H1 (cell line): ENCODE measurements around the gene BCL2L12. TPM values are rescaled to one million over a fixed set of nuclear protein-coding genes. Genes with fewer than 3 reads are reported as not detected.

ENCODE experiments used
- BCL11A ChIP-seq, 2 experiments: IDR thresholded peaks; one replicate each; pipeline ENCODE4 v1.6.1; 2011; ENCODE audit warnings: low read depth in 2 of 2, low read length in 2 of 2, mild to moderate bottlenecking in 2 of 2
- BRCA1 ChIP-seq: IDR thresholded peaks from 2 replicates; pipeline ENCODE4 v1.6.1; 2012; ENCODE audit warnings: low read depth, low read length, improper control_type of control experiment
- CREB1 ChIP-seq: IDR thresholded peaks from 2 replicates; pipeline ENCODE4 v1.6.1; 2012; ENCODE audit warnings: inconsistent platforms
- CTBP2 ChIP-seq: IDR thresholded peaks from 2 replicates; pipeline ENCODE4 v1.7.0; 2011; ENCODE audit warnings: borderline replicate concordance, mild to moderate bottlenecking, moderate library complexity, mixed read lengths, low read length; ENCODE audit not compliant: insufficient read depth, insufficient read length
- EP300 ChIP-seq, 2 experiments: IDR thresholded peaks; 1 replicate in 1 of 2; 2 replicates in 1 of 2; pipeline ENCODE4 v1.6.1; 2011 to 2012; ENCODE audit warnings: low read depth in 2 of 2, low read length in 2 of 2, mild to moderate bottlenecking in 2 of 2, borderline replicate concordance in 1 of 2, inconsistent platforms in 1 of 2, moderate library complexity in 1 of 2
- EZH2 ChIP-seq: fragments of 200-600 bp; sonication (generic); IDR thresholded peaks from 2 replicates; pipeline ENCODE4 v1.7.1; 2012; ENCODE audit warnings: low read depth, mild to moderate bottlenecking, moderate library complexity, low read length, inconsistent platforms; ENCODE audit not compliant: severe bottlenecking
- FOSL1 ChIP-seq: IDR thresholded peaks from 2 replicates; pipeline ENCODE4 v1.6.1; 2011; ENCODE audit warnings: mild to moderate bottlenecking, low read depth, low read length, moderate library complexity; ENCODE audit not compliant: insufficient read depth
- GABPA ChIP-seq: IDR thresholded peaks from 2 replicates; pipeline ENCODE4 v1.6.1; 2011; ENCODE audit warnings: mild to moderate bottlenecking, low read length, moderate library complexity, borderline replicate concordance; ENCODE audit not compliant: insufficient read depth
- HDAC6 ChIP-seq: IDR thresholded peaks from one replicate; pipeline ENCODE4 v1.7.1; 2012; ENCODE audit warnings: low read depth, mild to moderate bottlenecking, inconsistent platforms, low read length, moderate library complexity
- JUND ChIP-seq: IDR thresholded peaks from 2 replicates; pipeline ENCODE4 v1.6.1; 2011; ENCODE audit warnings: mild to moderate bottlenecking, improper control_type of control experiment, low read length
- KDM4A ChIP-seq: IDR thresholded peaks from one replicate; pipeline ENCODE4 v1.7.1; 2012; ENCODE audit warnings: low read depth, mild to moderate bottlenecking, moderate library complexity, low read length, inconsistent platforms; ENCODE audit not compliant: severe bottlenecking
- KDM5A ChIP-seq: fragments of 200-600 bp; IDR thresholded peaks from 2 replicates; pipeline ENCODE4 v1.7.1; 2012; ENCODE audit warnings: mild to moderate bottlenecking, low read length, inconsistent platforms, mixed read lengths
- MAFK ChIP-seq: IDR thresholded peaks from 2 replicates; pipeline ENCODE4 v1.6.1; 2012; ENCODE audit warnings: low read depth, mild to moderate bottlenecking, improper control_type of control experiment, low read length
- POLR2A ChIP-seq, 2 experiments: IDR thresholded peaks; 1 replicate in 1 of 2; 2 replicates in 1 of 2; pipeline ENCODE4 v1.6.1; 2011; ENCODE audit warnings: low read depth in 2 of 2, low read length in 2 of 2, mild to moderate bottlenecking in 2 of 2; ENCODE audit errors: control extremely low read depth in 1 of 2
- POU5F1 ChIP-seq: IDR thresholded peaks from 2 replicates; pipeline ENCODE4 v1.6.1; 2011; ENCODE audit warnings: low read depth, mild to moderate bottlenecking, low read length, moderate library complexity
- RNF2 ChIP-seq: fragments of 200-900, 300-1000 bp; sonication (generic); IDR thresholded peaks from 2 replicates; pipeline ENCODE4 v1.7.1; 2016; ENCODE audit warnings: borderline replicate concordance, low read depth, mild to moderate bottlenecking, antibody characterized with exemption, low read length; ENCODE audit not compliant: poor library complexity, severe bottlenecking; ENCODE audit errors: missing control alignments
- SIN3A ChIP-seq, 2 experiments: IDR thresholded peaks in 1 of 2; conservative IDR thresholded peaks in 1 of 2; 2 replicates each; pipeline ENCODE4 v1.6.1; 2011 to 2012; ENCODE audit warnings: low read length in 2 of 2, improper control_type of control experiment in 1 of 2, low read depth in 1 of 2, mild to moderate bottlenecking in 1 of 2
- SIX5 ChIP-seq: IDR thresholded peaks from 2 replicates; pipeline ENCODE4 v1.6.1; 2011; ENCODE audit warnings: mild to moderate bottlenecking, low read depth, low read length
- TAF1 ChIP-seq: IDR thresholded peaks from 2 replicates; pipeline ENCODE4 v1.6.1; 2011; ENCODE audit warnings: mild to moderate bottlenecking, low read depth, low read length
- TBP ChIP-seq: IDR thresholded peaks from 2 replicates; pipeline ENCODE4 v1.6.1; 2011; ENCODE audit warnings: low read depth, low read length, improper control_type of control experiment
- TCF12 ChIP-seq: IDR thresholded peaks from 2 replicates; pipeline ENCODE4 v1.6.1; 2011; ENCODE audit warnings: low read depth, mild to moderate bottlenecking, low read length
- USF2 ChIP-seq: IDR thresholded peaks from 2 replicates; pipeline ENCODE4 v1.6.1; 2011; ENCODE audit warnings: low read length, improper control_type of control experiment
- YY1 ChIP-seq: IDR thresholded peaks from 2 replicates; pipeline ENCODE4 v1.6.1; 2011; ENCODE audit warnings: low read depth, mild to moderate bottlenecking, low read length
- polyA plus RNA-seq, 7 experiments: library from polyadenylated mRNA; depleted of rRNA in 3 of 7; stranded (reverse) in 5 of 7; unstranded in 2 of 7; fragments of >200 nt in 5 of 7; fragments of 200-250 nt in 2 of 7; gene quantifications; 1 replicate in 5 of 7; 2 replicates in 1 of 7; 4 replicates in 1 of 7; pipeline versions ENCODE4 v1.2.1 to v1.2.3, GENCODE V29; 2011 to 2013; ENCODE audit warnings: missing spikeins in 2 of 7, mixed read lengths in 2 of 7
- total RNA-seq: library from RNA; stranded (reverse); fragmentation: NEBNext Ultra II Directional; extraction: Animal tissue kit (Norgen Biotek cat#: 25700); gene quantifications from 2 replicates; pipeline ENCODE4 v1.2.1, GENCODE V29; 2021

BCL2L12 gene
- total and polyA plus RNA-seq, 2 of the 8 experiments (the other 6 are each of a cell fraction or from before 2014, with no cell fraction given) = 126 to 209 TPM

GRCh38 chr19:49640113-49640898 is 25.4 kb upstream of the BCL2L12 start, which contains the start of gene RRAS (continued):
- TF ChIP-seq KDM4A (no peak), SIX5 (no peak), HDAC6 (no peak), BCL11A (IDR thresholded peaks at IDR 0.05; ENCODE audit: low read depth in 2 of 2, low read length in 2 of 2) (no peak), EP300 (IDR thresholded peaks at IDR 0.05; ENCODE audit: borderline replicate concordance in 1 of 2, low read depth in 2 of 2, low read length in 2 of 2) (peak in 1 of 2 experiments; percentile 64; a peak in 2 of 3 replicates), CREB1 (no peak; the same call in 1 of the 2 replicates), TCF12 (no peak), YY1 (no peak), RNF2 (no peak), GABPA (no peak), SIN3A (conservative IDR thresholded peaks at IDR 0.05 in 1 of 2, IDR thresholded peaks at IDR 0.05 in 1 of 2; ENCODE audit: low read depth in 1 of 2, low read length in 2 of 2) (peak in 1 of 2 experiments; percentile 48; a peak in 1 of 4 replicates), FOSL1 (no peak), MAFK (no peak), TBP (no peak; the same call in 1 of the 2 replicates), BRCA1 (no peak), TAF1 (peak; percentile 71), EZH2 (no peak), POU5F1 (no peak), CTBP2 (no peak), USF2 (no peak), JUND (peak; percentile 95), POLR2A (IDR thresholded peaks at IDR 0.05; ENCODE audit: control extremely low read depth in 1 of 2, low read depth in 2 of 2, low read length in 2 of 2) (peak in 1 of 2 experiments; percentile 63; a peak in 1 of 3 replicates), KDM5A (no peak)
